NCI-H748 (cell line): ENCODE measurements around the gene NCMAP.
"Not testable (repeated sequence)": the region's sequence is repeated elsewhere in the genome, so short reads cannot be mapped to it uniquely, and the experiment has no call there.

Experiments used
- DNase-seq: peaks from one replicate; lab custom pipeline; 2025; ENCODE audit not compliant: unreplicated experiment; lab: John Stamatoyannopoulos, UW

NCMAP gene

GRCh38 chr1:24541711-24542346 lies 14.1 kb upstream of the NCMAP start:
- peak; percentile 8 for DNase-seq

DNA sequence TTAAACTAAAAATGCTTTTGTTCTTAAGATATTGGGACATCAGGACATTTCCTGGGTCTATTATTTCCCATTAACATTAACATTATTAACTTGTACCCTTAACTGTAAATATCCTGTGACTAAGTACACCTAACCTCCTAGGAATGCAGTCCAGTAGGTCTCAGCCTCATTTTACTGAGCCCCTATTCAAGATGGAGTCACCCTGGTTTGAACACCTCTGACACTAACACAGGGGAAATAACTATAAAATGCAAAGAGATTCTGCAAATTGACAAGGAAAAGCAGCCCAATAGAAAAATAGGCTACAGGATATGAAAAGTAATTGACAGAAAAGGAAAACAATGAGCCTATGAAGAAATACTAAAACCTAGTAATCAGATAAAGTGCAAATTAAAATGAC lies 11.6 kb upstream of the NCMAP start:
- no peak for DNase-seq

GRCh38 chr1:24545662-24546061 lies 10.2 kb upstream of the NCMAP start:
- no peak for DNase-seq

GRCh38 chr1:24547195-24547594 lies 8.7 kb upstream of the NCMAP start:
- no peak for DNase-seq

- DNase-seq: no peak
These were observed 7.8 kb upstream of the NCMAP start for GRCh38 chr1:24548070-24548469.

DNA sequence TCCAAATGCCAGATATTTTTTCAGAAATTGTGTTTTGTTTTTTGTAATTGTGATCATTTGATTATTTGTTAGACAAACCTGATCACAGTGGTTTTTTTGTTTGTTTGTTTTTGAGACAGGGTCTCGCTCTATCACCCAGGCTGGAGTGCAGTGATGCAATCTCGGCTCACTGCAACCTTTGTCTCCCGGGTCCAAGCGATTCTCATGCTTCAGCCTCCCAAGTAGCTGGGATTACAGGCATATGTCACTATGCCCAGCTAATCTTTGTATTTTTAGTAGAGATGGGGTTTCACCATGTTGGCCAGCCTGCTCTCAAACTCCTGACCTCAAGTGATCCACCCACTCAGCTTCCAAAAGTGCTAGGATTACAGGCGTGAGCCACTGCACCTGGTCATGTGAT lies 6.7 kb upstream of the NCMAP start:
- not testable (repeated sequence) for DNase-seq

- DNase-seq: peak; percentile 12
These were observed 4.5 kb upstream of the NCMAP start for GRCh38 chr1:24551290-24551959.

- peak; percentile 12 for DNase-seq
These were observed 3.8 kb upstream of the NCMAP start for GRCh38 chr1:24551960-24552571.

DNA sequence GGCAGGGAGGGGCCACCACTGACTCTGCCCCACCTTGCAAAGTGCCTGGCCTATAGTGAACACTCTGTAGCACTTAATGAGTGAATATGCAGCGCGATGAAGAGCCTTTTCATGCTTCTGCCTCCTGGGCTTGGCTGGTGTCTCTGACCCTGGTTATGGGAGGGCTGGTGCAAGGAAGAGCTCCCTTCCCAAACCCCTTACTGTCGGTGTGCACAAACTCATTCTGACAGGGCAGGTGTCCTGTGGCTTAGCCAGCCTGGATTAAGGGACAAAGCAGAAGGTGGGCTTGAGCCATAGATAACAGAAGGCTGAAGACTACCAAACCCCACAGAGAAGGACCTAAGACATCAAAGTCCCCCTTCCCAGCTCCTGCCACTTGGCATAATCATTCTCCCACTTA lies 2.0 kb upstream of the NCMAP start:
- no peak for DNase-seq

DNA sequence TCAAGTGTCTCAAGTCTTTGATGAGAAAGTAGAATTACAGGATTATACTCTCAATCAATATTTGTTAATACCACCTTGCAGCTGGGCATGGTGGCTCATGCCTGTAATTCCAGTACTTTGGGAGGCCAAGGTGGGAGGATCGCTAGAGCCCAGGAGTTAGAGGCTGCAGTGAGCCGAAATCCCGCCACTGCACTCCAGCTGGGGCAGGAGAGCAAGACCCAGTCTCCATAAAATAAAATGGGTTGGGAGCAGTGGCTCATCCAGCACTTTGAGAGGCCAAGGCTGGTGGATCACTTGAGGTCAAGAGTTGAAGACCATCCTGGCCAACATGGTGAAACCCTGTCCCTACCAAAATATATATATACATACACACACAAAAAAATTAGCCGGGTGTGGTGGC lies 1.2 kb upstream of the NCMAP start:
- DNase-seq: no peak

- no peak for DNase-seq
These were observed 518 bp downstream of the NCMAP start for GRCh38 chr1:24556414-24556795.

DNA sequence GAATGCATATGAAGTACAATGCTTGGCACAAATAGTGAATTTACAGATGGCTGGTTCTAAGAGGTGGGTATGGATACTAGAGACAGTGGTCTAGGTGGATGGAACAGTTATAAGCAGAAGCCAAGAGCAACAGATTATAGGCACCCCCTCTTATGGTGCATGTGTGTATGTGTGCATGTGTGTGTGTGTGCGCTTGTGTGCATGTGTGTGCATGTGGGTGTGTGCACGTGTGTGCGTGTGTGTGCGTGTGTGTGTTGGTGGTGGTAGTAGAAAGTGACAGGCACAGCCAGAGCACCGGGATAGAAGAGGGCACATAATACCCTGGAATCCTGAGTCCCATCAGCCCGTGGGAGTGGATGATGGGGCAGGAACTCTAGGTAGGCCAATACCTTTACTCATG lies 1.3 kb downstream of the NCMAP start:
- no peak for DNase-seq

DNA sequence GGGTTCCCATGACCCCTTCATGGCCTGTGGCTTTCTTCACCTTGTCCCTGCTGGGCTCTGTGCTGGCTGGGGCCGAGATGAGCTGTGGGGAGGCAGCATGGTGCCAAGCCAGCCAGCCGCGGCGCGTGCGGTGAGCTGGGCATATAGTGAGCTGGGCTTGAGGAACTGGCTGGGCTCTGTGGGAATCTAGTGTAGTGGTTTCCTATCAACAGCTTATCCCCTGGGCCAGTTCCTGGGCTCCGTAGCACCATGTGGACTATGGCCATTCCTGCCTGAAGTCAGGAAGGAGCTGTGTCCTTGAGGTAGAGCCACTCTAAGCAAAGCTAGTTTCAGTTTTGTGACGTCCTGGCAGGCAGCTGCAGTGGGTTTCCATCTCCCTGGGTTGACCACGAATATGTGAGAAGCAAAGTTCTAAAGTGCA lies 1.8 kb downstream of the NCMAP start:
- DNase-seq: no peak

- DNase-seq: no peak
These were observed 2.6 kb downstream of the NCMAP start for GRCh38 chr1:24558455-24558854.

GRCh38 chr1:24558902-24559791 lies 3.3 kb downstream of the NCMAP start:
- peak; percentile 4 for DNase-seq

- no peak for DNase-seq
These were observed 4.5 kb downstream of the NCMAP start for GRCh38 chr1:24560361-24560760.

GRCh38 chr1:24562625-24563024 lies 6.7 kb downstream of the NCMAP start:
- peak; percentile 39 for DNase-seq

DNA sequence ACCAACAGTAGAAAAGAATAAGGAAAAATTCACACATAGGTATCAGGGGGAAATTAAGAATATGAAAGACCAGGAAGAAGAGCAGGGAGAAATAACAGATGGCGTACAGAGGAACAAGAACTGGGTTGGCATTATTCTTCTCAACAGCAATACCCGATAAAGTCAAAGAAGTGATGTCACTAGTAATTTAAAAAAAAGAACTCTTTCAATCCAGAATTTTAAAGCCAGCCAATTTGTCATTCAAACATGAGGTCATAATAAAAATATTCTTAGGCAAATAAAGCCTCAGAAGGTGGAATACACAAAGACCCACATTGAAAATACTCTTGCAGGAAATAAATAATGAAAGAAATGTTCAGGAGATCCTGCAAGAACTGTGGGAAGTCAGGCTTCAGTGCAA lies 8.8 kb downstream of the NCMAP start:
- DNase-seq: no peak

DNA sequence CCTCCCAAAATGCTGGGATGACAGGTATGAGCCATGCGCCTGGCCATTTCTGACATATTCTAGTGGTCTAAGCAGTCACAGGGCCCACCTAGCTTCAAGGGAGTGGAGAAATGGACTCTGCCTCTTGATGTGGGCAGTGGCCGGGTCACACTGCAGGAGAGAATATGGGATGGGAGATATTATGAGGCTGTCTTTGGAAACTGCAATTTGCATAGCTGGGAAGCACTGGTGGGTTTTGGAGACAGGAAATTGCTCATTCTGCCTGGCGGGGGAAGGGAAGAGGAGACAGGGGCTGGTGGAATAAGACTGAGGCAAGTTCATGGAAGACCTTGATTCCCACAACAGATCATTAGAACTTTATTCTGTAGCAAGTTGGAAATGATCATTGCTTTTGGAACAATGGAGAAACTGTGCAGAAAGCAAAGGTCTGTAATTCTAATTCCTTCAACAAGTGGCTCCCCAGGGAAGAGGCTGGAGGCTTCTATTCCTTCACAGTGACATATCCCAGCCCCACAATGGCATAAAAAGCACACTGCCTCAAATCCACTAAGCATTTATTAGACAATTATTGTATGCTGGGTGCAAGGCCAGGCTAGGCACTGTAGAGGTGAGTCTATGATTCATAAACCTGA lies 10.5 kb downstream of the NCMAP start:
- DNase-seq: no peak

- no peak for DNase-seq
These were observed 12.0 kb downstream of the NCMAP start for GRCh38 chr1:24567792-24568388.

- no peak for DNase-seq
These were observed 12.6 kb downstream of the NCMAP start for GRCh38 chr1:24568475-24568874.
